ENCODE measurements around the gene LINS1. TPM values are rescaled to one million over a fixed set of nuclear protein-coding genes. Genes with fewer than 3 reads are reported as not detected.

LINS1 gene
- total and polyA plus RNA-seq, 10 of the 15 experiments (the other 5 are each of a cell fraction or from before 2014, with no cell fraction given) = 13.5 to 33.1 (median 20.3) TPM

DNA sequence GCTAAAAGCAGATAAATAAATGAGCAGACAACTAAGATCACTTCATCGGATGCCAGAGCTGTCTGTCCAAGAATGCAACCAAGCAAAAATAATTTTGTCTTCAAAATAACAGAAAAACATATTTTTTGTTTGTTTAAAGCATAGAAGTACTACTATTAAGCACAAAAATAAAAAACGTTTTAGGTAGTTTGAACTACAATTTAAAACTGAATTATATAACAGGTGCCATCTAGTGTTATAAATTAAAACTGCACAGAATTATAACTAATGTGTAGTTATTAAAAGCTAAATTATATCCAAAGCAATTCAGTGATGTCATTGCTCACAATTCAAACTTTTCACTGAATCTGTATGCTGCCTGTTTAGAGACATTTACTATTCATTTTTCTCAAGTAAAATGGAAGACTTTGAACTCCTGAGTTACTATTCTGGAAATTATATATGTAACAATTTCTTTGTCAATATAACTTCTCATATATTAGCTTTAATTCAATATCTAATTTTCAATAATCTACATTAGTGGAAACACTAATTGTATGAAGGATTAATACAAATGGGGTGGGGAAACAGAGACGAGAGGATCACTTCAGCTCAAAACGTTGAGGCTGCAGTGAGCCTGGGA, 29.5 kb downstream of the LINS1 start:
- H4K20me1 ChIP-seq (ENCODE audit: control insufficient read depth, insufficient read depth) = no peaks in the 10 kb centered on the region
- DNase-seq (ENCODE audit: low read depth, low spot score) (no peak), FAIRE-seq (no peak), ATAC-seq (no peak)
- RAD21 ChIA-PET (ENCODE audit: unreplicated experiment) = interaction anchor here (1.1 to 1.2 kb wide), 2 partner anchors 222 to 644 kb away, joined by 3 read pairs; no protein-coding TSS in a partner anchor
- POLR2A ChIA-PET = no interaction called here
- no peak overlapping the region for H3K9ac ChIP-seq (ENCODE audit: control insufficient read depth, insufficient read depth, low read length)
- H3K9me3 ChIP-seq (replicated peaks; ENCODE audit: control insufficient read depth, insufficient read depth, low read length) = no peaks in the 10 kb centered on the region
- H3K79me2 ChIP-seq (ENCODE audit: control insufficient read depth, insufficient read depth, low read length) = no peaks in the 10 kb centered on the region
- TF ChIP-seq, protein P1, sequence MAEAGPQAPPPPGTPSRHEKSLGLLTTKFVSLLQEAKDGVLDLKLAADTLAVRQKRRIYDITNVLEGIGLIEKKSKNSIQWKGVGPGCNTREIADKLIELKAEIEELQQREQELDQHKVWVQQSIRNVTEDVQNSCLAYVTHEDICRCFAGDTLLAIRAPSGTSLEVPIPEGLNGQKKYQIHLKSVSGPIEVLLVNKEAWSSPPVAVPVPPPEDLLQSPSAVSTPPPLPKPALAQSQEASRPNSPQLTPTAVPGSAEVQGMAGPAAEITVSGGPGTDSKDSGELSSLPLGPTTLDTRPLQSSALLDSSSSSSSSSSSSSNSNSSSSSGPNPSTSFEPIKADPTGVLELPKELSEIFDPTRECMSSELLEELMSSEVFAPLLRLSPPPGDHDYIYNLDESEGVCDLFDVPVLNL (IDR thresholded peaks at IDR 0.05; ENCODE audit: low read depth, low read length) = no peak
- TF ChIP-seq FOXK2 (IDR thresholded peaks at IDR 0.05) = no peak
- TF ChIP-seq, protein P2, sequence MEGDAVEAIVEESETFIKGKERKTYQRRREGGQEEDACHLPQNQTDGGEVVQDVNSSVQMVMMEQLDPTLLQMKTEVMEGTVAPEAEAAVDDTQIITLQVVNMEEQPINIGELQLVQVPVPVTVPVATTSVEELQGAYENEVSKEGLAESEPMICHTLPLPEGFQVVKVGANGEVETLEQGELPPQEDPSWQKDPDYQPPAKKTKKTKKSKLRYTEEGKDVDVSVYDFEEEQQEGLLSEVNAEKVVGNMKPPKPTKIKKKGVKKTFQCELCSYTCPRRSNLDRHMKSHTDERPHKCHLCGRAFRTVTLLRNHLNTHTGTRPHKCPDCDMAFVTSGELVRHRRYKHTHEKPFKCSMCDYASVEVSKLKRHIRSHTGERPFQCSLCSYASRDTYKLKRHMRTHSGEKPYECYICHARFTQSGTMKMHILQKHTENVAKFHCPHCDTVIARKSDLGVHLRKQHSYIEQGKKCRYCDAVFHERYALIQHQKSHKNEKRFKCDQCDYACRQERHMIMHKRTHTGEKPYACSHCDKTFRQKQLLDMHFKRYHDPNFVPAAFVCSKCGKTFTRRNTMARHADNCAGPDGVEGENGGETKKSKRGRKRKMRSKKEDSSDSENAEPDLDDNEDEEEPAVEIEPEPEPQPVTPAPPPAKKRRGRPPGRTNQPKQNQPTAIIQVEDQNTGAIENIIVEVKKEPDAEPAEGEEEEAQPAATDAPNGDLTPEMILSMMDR (IDR thresholded peaks at IDR 0.05 in 2 of 3, conservative IDR thresholded peaks at IDR 0.05 in 1 of 3; ENCODE audit: control insufficient read depth in 2 of 3, extremely low read depth in 1 of 3, insufficient read depth in 1 of 3, low read depth in 3 of 3, low read length in 3 of 3) = peak in 2 of 3 experiments; percentile 1 to 32; a peak in 2 of 6 replicates
- WGBS (ENCODE audit: insufficient coverage, insufficient replicate concordance, low lambda C conversion rate, missing lambda C conversion rate) = 75% methylated on average over 4 of the region's 4 CpGs
- no peak overlapping the region for H3K27ac ChIP-seq (ENCODE audit: control insufficient read depth, insufficient read depth)
- peaks cover 9% of the 10 kb centered on the region for H3K4me1 ChIP-seq (ENCODE audit: control insufficient read depth, insufficient read depth, low read length)
- H2AFZ ChIP-seq (ENCODE audit: control insufficient read depth, low read depth, low read length) = no peak overlapping the region
- SMC1A ChIA-PET (ENCODE audit: uncharacterized antibody, unreplicated experiment) = interaction anchor here (0.7 to 1.8 kb wide), 5 partner anchors 24 to 644 kb away, joined by 3 to 5 read pairs (median 3); no protein-coding TSS in a partner anchor
- no TSS peak for BruUV-seq (replicated peaks)
- CTCF ChIA-PET = interaction anchor here (0.7 to 4.2 kb wide), 11 partner anchors 9 to 644 kb away, joined by 3 to 23 read pairs (median 4); no protein-coding TSS in a partner anchor
- intact Hi-C loops (cut with micrococcal nuclease; ENCODE audit: unreplicated experiment) (loop anchor here (5.0 to 10.0 kb wide), 2 partner anchors 218 to 645 kb away; no protein-coding TSS in a partner anchor), in situ Hi-C loops (cut with MboI) (no loop called here)
- no peaks in the 10 kb centered on the region for H3K27me3 ChIP-seq (replicated peaks in 1 of 2; ENCODE audit: control insufficient read depth in 2 of 2, insufficient read depth in 2 of 2, low read length in 1 of 2)
- H3K36me3 ChIP-seq (ENCODE audit: control insufficient read depth in 2 of 2, insufficient read depth in 2 of 2, low read length in 1 of 2) = peaks cover 3 to 27% of the 10 kb centered on the region in 2 experiments
- H3K4me3 ChIP-seq = no peak overlapping the region
- no peak overlapping the region for H3K4me2 ChIP-seq (ENCODE audit: control insufficient read depth, insufficient read depth)
